ENCODE results near the gene ABCC9. TPM values are rescaled to one million over a fixed set of nuclear protein-coding genes. Genes with fewer than 3 reads are reported as not detected.
A peak's percentile ranks its signal among the peaks of the same experiment; 100 is the strongest.

Gene ABCC9
- total and polyA plus RNA-seq, 12 donors = 8.7 to 128 (median 90.0) TPM

DNA sequence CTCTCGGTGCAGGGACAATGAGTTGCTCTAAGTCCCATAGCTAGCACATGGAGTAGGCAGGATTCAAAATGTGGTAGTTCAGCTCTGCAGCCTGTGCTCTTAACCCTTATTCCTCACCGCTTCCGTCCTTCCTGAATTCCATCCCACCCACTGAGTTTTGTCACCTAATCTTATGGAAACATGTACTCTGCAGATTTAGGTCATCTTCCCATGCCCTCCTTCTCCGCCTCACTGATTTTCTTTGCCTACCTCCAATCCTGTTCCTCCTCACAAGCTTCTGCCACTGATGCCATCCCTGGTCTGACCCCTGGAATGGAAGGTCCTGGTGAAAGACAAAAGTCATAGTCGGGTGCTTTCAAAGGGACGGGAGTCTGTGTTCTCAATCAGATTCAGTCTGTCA is 46.5 kb upstream of the ABCC9 start:
- no peak overlapping the region for H3K4me3 ChIP-seq
- WGBS, 2 donors = 86 to 88% methylated on average over 6 of the region's 6 CpGs
- TF ChIP-seq, protein P1, sequence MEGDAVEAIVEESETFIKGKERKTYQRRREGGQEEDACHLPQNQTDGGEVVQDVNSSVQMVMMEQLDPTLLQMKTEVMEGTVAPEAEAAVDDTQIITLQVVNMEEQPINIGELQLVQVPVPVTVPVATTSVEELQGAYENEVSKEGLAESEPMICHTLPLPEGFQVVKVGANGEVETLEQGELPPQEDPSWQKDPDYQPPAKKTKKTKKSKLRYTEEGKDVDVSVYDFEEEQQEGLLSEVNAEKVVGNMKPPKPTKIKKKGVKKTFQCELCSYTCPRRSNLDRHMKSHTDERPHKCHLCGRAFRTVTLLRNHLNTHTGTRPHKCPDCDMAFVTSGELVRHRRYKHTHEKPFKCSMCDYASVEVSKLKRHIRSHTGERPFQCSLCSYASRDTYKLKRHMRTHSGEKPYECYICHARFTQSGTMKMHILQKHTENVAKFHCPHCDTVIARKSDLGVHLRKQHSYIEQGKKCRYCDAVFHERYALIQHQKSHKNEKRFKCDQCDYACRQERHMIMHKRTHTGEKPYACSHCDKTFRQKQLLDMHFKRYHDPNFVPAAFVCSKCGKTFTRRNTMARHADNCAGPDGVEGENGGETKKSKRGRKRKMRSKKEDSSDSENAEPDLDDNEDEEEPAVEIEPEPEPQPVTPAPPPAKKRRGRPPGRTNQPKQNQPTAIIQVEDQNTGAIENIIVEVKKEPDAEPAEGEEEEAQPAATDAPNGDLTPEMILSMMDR (IDR thresholded peaks at IDR 0.05) = no peak
- H3K27me3 ChIP-seq = no peaks in the 10 kb centered on the region
- intact Hi-C loops (cut with DNase I) = loop anchor here in 2 of 10 donors (2.0 to 10.0 kb wide), 2 partner anchors 223 to 289 kb away; no protein-coding TSS in a partner anchor
- no peaks in the 10 kb centered on the region for H3K9me3 ChIP-seq
- H3K27ac ChIP-seq = no peak overlapping the region
- DNase-seq (no peak), ATAC-seq (no peak)
- H3K4me1 ChIP-seq = peaks cover 0 to 6% (median 0%) of the 10 kb centered on the region in 9 donors
- H3K36me3 ChIP-seq = no peaks in the 10 kb centered on the region

DNA sequence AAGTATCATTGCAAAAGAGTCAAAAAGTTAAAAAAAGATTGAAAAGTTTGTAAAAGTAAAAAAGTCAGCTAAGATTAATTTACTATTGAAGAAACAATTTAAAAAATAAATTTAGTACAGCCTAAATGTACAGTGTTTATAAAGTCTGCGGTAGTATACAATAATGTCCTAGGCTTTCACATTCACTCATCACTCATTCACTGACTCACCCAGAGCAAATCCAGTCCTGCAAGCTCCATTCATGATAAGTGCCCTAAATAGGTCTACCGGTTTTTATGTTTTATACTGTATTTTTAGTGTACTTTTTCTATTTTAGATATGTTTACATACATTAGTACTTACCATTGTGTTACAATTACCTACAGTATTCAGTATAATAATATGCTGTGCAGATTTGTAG is 43.9 kb upstream of the ABCC9 start:
- intact Hi-C loops (cut with DNase I) = loop anchor here in 1 of 10 donors (10.0 kb wide), 1 partner anchor 220 kb away; no protein-coding TSS in a partner anchor
- Histone ChIP-seq H3K4me3 (no peak overlapping the region), H3K9me3 (no peaks in the 10 kb centered on the region), H3K27me3 (no peaks in the 10 kb centered on the region), H3K27ac (no peak overlapping the region), H3K36me3 (no peaks in the 10 kb centered on the region), H3K4me1 (peaks cover 0 to 17% (median 0%) of the 10 kb centered on the region in 9 donors)
- no peak for ATAC-seq
- DNase-seq = no peak
- WGBS, 2 donors = 87 to 92% methylated on average over 2 of the region's 2 CpGs
- TF ChIP-seq, protein P1 (IDR thresholded peaks at IDR 0.05) = no peak

DNA sequence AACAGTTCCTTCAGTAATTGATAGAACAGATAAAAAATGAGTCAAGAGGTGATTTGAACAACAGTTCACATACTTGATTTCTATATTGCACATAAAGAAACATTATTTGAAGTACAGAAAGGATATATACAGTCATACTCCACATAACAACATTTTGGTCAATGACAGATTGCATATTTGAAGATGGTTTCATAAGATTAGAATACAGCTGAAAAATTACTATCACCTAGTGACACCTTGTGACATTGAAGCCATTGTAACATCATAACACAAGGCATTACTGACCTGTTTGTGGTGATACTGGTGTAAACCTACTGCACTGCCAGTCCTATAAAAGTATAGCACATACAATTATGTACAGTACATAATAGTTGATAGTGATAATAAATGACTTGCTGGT is 43.1 kb upstream of the ABCC9 start:
- intact Hi-C loops (cut with DNase I) = loop anchor here in 1 of 10 donors (10.0 kb wide), 1 partner anchor 220 kb away; no protein-coding TSS in a partner anchor
- no peak for ATAC-seq
- H3K27ac ChIP-seq = no peak overlapping the region

DNA sequence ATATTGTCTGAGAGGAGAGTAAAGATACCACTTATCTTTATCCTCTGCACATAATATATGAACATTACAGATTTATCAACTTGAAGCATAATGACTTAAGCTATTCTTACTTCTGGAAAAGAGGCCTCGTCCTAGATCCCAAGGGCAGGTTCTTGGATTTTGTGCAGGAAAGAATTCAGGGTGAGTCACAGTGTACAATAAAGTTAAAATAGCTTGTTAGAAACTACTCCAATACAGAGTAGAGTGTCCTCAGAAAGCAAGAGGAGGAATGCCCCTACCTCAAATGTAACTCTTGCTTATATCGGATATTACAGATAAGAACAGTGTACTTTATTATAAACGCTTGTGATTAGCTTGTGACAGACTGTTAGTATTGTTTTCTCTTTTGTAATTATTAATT is 41.9 kb upstream of the ABCC9 start:
- intact Hi-C loops (cut with DNase I) = loop anchor here in 1 of 10 donors (10.0 kb wide), 1 partner anchor 218 kb away; no protein-coding TSS in a partner anchor
- Histone ChIP-seq H3K36me3 (no peaks in the 10 kb centered on the region), H3K27ac (no peak overlapping the region), H3K4me1 (peaks cover 0 to 17% (median 0%) of the 10 kb centered on the region in 9 donors), H3K4me3 (no peak overlapping the region), H3K9me3 (no peaks in the 10 kb centered on the region), H3K27me3 (peaks cover 0 to 4% (median 0%) of the 10 kb centered on the region in 7 donors)
- ATAC-seq (peak in 1 of 8 donors; percentile 67), DNase-seq (no peak)
- WGBS, 2 donors = 62 to 63% methylated on average over 3 of the region's 3 CpGs
- TF ChIP-seq, protein P1 (IDR thresholded peaks at IDR 0.05) = no peak

More for the DNA sequence above, 43.1 kb upstream of the ABCC9 start:
- Histone ChIP-seq H3K36me3 (no peaks in the 10 kb centered on the region), H3K4me1 (peaks cover 0 to 17% (median 0%) of the 10 kb centered on the region in 9 donors), H3K9me3 (no peaks in the 10 kb centered on the region), H3K4me3 (no peak overlapping the region), H3K27me3 (no peaks in the 10 kb centered on the region)
- DNase-seq = no peak
- TF ChIP-seq, protein P1 (IDR thresholded peaks at IDR 0.05) = no peak
